ENCODE results near the gene C1QB. TPM values are rescaled to one million over a fixed set of nuclear protein-coding genes. Genes with fewer than 3 reads are reported as not detected.

C1QB gene
- total RNA-seq, 1 donor, result 0.72 TPM

DNA sequence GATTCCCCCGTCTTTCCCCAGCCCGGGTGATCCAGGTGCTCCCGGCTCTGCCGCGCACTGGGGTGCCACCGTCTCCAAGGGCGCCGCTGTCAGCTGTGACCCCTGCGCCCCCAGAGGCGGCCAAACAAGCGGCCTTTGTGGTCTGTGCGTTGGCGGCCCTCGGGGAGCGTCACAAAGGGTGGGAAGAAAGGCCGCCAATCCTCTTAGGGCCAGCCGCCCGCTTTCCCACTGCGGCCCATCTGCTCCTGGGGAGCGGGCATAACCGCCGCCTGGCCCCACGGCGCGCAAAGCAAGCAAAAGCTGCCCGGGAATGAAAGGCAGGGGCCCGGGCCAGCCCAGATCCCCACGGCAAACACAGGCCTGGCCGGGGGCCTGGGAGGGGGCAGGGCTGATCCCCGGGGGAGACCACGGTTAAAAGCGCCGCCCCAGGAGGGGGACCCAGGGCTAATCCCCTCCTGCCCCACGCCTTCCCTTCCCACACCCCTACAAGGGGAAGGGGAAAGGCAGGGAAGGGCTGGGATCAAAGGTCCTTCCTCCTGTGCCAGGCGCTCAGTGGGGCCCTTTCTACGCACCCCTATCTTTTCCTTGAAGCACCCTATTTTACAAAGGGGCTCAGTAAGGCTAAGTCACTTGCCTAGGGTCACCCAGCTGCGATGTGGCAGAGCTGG is 24.0 kb downstream of the C1QB start:
- Histone ChIP-seq H2AFZ (ENCODE audit: low read length) (no peak overlapping the region), H3K4me3 (ENCODE audit: insufficient read depth, low read length) (no peak overlapping the region), H3K27me3 (ENCODE audit: insufficient read depth, low read length) (peaks cover 14% of the 10 kb centered on the region), H3K4me2 (ENCODE audit: insufficient read depth, low read length) (no peak overlapping the region), H3K36me3 (ENCODE audit: insufficient read depth, low read length) (no peaks in the 10 kb centered on the region), H3K27ac (ENCODE audit: low read depth, low read length) (no peak overlapping the region), H3K9me3 (ENCODE audit: low read depth, low read length) (no peaks in the 10 kb centered on the region), H3K79me2 (ENCODE audit: insufficient read depth, low read length) (no peaks in the 10 kb centered on the region), H4K20me1 (ENCODE audit: insufficient read depth, low read length) (no peaks in the 10 kb centered on the region), H3K4me1 (ENCODE audit: insufficient read depth, low read length) (no peaks in the 10 kb centered on the region)
- DNase-seq (ENCODE audit: insufficient read length, low spot score, missing footprints), result no peak
- TF ChIP-seq, protein P1, sequence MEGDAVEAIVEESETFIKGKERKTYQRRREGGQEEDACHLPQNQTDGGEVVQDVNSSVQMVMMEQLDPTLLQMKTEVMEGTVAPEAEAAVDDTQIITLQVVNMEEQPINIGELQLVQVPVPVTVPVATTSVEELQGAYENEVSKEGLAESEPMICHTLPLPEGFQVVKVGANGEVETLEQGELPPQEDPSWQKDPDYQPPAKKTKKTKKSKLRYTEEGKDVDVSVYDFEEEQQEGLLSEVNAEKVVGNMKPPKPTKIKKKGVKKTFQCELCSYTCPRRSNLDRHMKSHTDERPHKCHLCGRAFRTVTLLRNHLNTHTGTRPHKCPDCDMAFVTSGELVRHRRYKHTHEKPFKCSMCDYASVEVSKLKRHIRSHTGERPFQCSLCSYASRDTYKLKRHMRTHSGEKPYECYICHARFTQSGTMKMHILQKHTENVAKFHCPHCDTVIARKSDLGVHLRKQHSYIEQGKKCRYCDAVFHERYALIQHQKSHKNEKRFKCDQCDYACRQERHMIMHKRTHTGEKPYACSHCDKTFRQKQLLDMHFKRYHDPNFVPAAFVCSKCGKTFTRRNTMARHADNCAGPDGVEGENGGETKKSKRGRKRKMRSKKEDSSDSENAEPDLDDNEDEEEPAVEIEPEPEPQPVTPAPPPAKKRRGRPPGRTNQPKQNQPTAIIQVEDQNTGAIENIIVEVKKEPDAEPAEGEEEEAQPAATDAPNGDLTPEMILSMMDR (IDR thresholded peaks at IDR 0.05; ENCODE audit: extremely low read depth, low read depth, low read length), result no peak

DNA sequence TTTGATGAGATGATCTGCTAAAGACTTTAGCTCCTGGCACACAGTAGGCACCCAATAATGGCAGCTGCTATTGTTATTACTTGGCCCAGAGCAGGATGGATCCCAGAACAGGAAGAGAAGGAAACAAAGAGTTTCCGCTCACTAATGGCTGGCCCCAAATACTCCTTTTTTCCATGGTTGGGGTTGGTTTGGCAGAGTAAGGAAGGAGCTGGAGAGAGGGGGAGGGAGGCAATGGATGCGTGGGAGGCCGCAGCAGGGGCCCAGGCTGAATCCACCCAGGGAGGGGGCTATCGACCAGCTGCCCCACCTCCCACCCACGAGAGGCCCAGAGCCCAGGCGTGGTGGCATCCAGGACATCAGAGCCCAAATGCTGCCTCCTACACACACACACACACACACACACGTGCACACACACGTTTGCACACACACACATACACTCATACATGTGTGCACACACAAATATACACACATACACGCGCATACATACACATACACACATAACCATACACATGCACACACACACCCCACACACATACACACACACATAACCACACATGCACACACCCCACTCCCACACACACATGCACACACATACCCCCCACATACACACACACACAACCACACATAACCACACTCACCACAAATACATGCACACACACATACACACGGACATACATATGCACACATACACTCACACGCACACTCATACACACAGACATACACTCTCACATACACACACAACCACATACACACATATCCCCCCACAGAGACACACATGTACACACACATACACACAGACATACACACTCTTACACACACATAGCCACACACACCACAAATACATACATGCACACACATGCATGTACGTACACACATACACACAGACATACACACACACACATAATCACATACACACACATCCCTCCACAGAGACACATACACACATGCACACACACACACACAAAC is 25.2 kb downstream of the C1QB start:
- Histone ChIP-seq H3K27ac (ENCODE audit: low read depth, low read length) (no peak overlapping the region), H3K27me3 (ENCODE audit: insufficient read depth, low read length) (peaks cover 13% of the 10 kb centered on the region), H3K79me2 (ENCODE audit: insufficient read depth, low read length) (no peaks in the 10 kb centered on the region), H3K4me2 (ENCODE audit: insufficient read depth, low read length) (no peak overlapping the region), H4K20me1 (ENCODE audit: insufficient read depth, low read length) (no peaks in the 10 kb centered on the region), H3K4me3 (ENCODE audit: insufficient read depth, low read length) (no peak overlapping the region), H3K4me1 (ENCODE audit: insufficient read depth, low read length) (no peaks in the 10 kb centered on the region), H3K36me3 (ENCODE audit: insufficient read depth, low read length) (no peaks in the 10 kb centered on the region), H2AFZ (ENCODE audit: low read length) (no peak overlapping the region), H3K9me3 (ENCODE audit: low read depth, low read length) (no peaks in the 10 kb centered on the region)
- TF ChIP-seq, protein P1 (IDR thresholded peaks at IDR 0.05; ENCODE audit: extremely low read depth, low read depth, low read length), result no peak
- DNase-seq (ENCODE audit: insufficient read length, low spot score, missing footprints), result no peak

DNA sequence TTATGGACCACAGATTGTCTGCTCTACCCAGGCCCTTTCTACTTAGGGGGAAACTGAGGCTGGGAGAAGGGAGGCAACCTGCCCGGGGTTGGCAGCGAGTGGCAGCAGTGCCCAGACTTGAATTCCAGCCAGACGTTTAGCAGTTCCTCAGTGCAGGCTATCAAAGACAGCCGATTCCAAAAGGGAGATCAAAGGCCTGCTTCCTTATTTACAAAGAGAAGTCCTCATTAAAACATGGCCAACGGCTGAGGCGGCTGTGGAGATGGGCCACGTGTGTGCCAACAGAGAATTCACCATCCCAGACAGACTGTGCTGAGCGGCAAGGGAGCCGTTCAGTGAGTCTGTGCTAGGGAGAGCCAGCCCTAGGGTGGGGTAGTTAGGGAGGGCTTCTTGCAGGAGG is 27.7 kb downstream of the C1QB start:
- H3K79me2 ChIP-seq (ENCODE audit: insufficient read depth, low read length), result no peaks in the 10 kb centered on the region
- H3K9me3 ChIP-seq (ENCODE audit: low read depth, low read length), result no peaks in the 10 kb centered on the region
- no peak overlapping the region for H3K4me2 ChIP-seq (ENCODE audit: insufficient read depth, low read length)
- TF ChIP-seq, protein P1 (IDR thresholded peaks at IDR 0.05; ENCODE audit: extremely low read depth, low read depth, low read length), result no peak
- H3K27ac ChIP-seq (ENCODE audit: low read depth, low read length), result no peak overlapping the region
- no peaks in the 10 kb centered on the region for H3K36me3 ChIP-seq (ENCODE audit: insufficient read depth, low read length)
- no peak overlapping the region for H2AFZ ChIP-seq (ENCODE audit: low read length)
- no peaks in the 10 kb centered on the region for H3K4me1 ChIP-seq (ENCODE audit: insufficient read depth, low read length)
- peaks cover 21% of the 10 kb centered on the region for H3K27me3 ChIP-seq (ENCODE audit: insufficient read depth, low read length)
- H3K4me3 ChIP-seq (ENCODE audit: insufficient read depth, low read length), result no peak overlapping the region
- no peak for DNase-seq (ENCODE audit: insufficient read length, low spot score, missing footprints)
- no peaks in the 10 kb centered on the region for H4K20me1 ChIP-seq (ENCODE audit: insufficient read depth, low read length)

Measured in osteoblast (primary cell).